GM12873 (cell line): ENCODE results near the gene NEO1.

ENCODE experiments used
- TF ChIP-seq, protein P1 (sequence below): IDR thresholded peaks from 2 replicates; pipeline ENCODE4 v1.5.1; 2012; ENCODE audit warnings: low read depth, mild to moderate bottlenecking, moderate library complexity, low read length, control low read depth; ENCODE audit not compliant: insufficient read depth; ENCODE audit errors: missing control alignments

The NEO1 gene

GRCh38 chr15:73171711-73172110 is 119.4 kb downstream of the NEO1 start:
- TF ChIP-seq, protein P1, sequence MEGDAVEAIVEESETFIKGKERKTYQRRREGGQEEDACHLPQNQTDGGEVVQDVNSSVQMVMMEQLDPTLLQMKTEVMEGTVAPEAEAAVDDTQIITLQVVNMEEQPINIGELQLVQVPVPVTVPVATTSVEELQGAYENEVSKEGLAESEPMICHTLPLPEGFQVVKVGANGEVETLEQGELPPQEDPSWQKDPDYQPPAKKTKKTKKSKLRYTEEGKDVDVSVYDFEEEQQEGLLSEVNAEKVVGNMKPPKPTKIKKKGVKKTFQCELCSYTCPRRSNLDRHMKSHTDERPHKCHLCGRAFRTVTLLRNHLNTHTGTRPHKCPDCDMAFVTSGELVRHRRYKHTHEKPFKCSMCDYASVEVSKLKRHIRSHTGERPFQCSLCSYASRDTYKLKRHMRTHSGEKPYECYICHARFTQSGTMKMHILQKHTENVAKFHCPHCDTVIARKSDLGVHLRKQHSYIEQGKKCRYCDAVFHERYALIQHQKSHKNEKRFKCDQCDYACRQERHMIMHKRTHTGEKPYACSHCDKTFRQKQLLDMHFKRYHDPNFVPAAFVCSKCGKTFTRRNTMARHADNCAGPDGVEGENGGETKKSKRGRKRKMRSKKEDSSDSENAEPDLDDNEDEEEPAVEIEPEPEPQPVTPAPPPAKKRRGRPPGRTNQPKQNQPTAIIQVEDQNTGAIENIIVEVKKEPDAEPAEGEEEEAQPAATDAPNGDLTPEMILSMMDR, result no peak

GRCh38 chr15:73172508-73172907 is 120.2 kb downstream of the NEO1 start:
- TF ChIP-seq, protein P1, result no peak

DNA sequence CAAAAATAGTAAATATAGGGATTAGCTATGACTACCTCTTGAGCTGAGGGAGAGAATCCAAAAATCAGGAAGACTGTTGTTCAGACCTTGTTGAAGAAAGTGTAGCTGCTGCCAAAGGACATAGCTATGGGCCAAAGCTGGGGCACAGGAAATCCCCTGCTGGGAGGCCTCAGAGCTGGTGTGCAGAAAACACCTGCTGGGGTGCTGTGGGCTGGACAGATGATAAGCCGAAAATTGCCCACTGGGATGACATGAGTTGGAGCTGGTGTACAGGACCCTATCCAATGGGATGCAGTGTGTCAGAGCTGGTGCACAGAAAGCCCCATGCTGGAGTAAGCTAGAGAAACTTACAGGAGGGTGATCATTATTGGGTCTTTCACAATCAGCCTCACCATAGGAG is 121.9 kb downstream of the NEO1 start:
- TF ChIP-seq, protein P1, result no peak

- TF ChIP-seq, protein P1, result no peak
These were observed 123.1 kb downstream of the NEO1 start for GRCh38 chr15:73175382-73175781.

DNA sequence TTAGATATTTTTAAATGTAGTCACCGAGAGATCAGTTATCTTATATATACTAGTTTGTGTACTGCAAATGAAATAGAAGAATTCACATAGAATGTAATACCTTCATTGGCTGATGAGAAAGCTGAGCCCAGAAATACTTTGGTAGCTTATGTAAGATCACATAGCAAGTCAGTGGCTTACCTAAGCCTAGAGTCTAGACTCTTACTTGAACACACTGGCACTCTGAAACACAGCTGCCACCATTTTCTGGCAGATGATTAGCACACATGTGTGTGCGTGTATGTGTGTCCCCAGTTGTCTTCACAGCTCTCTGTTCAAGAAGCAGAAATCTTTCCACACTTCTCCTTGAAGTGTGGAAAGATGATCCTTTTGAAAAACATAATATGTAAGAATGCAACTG is 124.3 kb downstream of the NEO1 start:
- TF ChIP-seq, protein P1, result no peak

- TF ChIP-seq, protein P1, result no peak
These were observed 130.8 kb downstream of the NEO1 start for GRCh38 chr15:73183071-73183470.

GRCh38 chr15:73190189-73190601 is 137.9 kb downstream of the NEO1 start:
- TF ChIP-seq, protein P1, result no peak
